BJ (cell line): ENCODE results near the gene ADAMTS12. TPM values are rescaled to one million over a fixed set of nuclear protein-coding genes. Genes with fewer than 3 reads are reported as not detected.

Experiments used
- CTCF ChIA-PET: fragments of 350-600 bp; formaldehyde crosslinking; extraction: SDS; loops from one replicate; lab custom pipeline; 2021; ENCODE audit warnings: antibody characterized with exemption, inconsistent platforms; lab: Yijun Ruan, JAX
- POLR2A ChIA-PET: fragments of 300-600 bp; sonication (Branson Sonifier 250); formaldehyde crosslinking; extraction: SDS; loops from one replicate; lab custom pipeline; 2021; ENCODE audit warnings: antibody characterized with exemption; lab: Charles Lee
- DNase-seq: peaks from one replicate; pipeline ENCODE4 v3.0.0-alpha.2; 2011; ENCODE audit warnings: low read depth
- H3K27me3 ChIP-seq: 2 replicates; pipeline ENCODE4 v1.6.0; 2011; ENCODE audit warnings: low read length; ENCODE audit not compliant: control insufficient read depth, insufficient read depth
- H3K36me3 ChIP-seq: 2 replicates; pipeline ENCODE4 v1.5.1; 2011; ENCODE audit warnings: low read length; ENCODE audit not compliant: control insufficient read depth, insufficient read depth
- H3K4me3 ChIP-seq: 2 replicates; pipeline ENCODE4 v1.5.1; 2011; ENCODE audit warnings: low read depth, mild to moderate bottlenecking, control low read depth, low read length
- polyA plus RNA-seq: library from polyadenylated mRNA; depleted of rRNA; stranded (reverse); fragments of >200 nt; gene quantifications from 2 replicates; pipeline ENCODE4 v1.2.3, GENCODE V29; 2011
- TF ChIP-seq, protein P1 (sequence below): IDR thresholded peaks from 2 replicates; pipeline ENCODE4 v1.5.1; 2011; ENCODE audit warnings: low read depth, mild to moderate bottlenecking, control low read depth, inconsistent platforms, low read length, moderate library complexity; ENCODE audit not compliant: insufficient read depth

Gene ADAMTS12
- polyA plus RNA-seq, 1 experiment, result 25.6 TPM

DNA sequence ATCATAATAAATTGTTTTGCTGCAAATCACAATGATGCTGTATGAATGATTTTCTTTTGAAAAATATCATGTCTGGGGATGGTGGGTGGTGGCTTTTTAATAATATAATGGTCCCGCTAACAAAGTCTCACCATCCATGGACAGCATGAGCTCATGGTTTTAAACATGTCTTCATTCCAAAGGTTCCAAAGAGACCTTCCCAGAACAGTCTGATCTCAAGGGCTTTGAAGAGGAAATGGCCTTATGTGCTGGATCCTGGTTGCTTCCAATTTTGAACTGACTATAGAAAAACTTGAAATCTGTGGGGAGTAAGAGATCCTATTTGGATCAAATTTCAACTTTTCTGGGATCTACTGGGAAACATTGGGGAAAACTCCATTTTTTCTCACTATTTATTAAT, 121.8 kb downstream of the ADAMTS12 start:
- CTCF ChIA-PET, result no interaction called here
- TF ChIP-seq, protein P1, sequence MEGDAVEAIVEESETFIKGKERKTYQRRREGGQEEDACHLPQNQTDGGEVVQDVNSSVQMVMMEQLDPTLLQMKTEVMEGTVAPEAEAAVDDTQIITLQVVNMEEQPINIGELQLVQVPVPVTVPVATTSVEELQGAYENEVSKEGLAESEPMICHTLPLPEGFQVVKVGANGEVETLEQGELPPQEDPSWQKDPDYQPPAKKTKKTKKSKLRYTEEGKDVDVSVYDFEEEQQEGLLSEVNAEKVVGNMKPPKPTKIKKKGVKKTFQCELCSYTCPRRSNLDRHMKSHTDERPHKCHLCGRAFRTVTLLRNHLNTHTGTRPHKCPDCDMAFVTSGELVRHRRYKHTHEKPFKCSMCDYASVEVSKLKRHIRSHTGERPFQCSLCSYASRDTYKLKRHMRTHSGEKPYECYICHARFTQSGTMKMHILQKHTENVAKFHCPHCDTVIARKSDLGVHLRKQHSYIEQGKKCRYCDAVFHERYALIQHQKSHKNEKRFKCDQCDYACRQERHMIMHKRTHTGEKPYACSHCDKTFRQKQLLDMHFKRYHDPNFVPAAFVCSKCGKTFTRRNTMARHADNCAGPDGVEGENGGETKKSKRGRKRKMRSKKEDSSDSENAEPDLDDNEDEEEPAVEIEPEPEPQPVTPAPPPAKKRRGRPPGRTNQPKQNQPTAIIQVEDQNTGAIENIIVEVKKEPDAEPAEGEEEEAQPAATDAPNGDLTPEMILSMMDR, result no peak
- DNase-seq, result no peak
- no peaks in the 10 kb centered on the region for H3K27me3 ChIP-seq
- POLR2A ChIA-PET, result interaction anchor here (0.5 kb wide), 1 partner anchor 155 kb away, joined by 4 read pairs; no protein-coding TSS in a partner anchor
- peaks cover 2% of the 10 kb centered on the region; the same call in 1 of the 2 replicates for H3K36me3 ChIP-seq
- no peak overlapping the region for H3K4me3 ChIP-seq

DNA sequence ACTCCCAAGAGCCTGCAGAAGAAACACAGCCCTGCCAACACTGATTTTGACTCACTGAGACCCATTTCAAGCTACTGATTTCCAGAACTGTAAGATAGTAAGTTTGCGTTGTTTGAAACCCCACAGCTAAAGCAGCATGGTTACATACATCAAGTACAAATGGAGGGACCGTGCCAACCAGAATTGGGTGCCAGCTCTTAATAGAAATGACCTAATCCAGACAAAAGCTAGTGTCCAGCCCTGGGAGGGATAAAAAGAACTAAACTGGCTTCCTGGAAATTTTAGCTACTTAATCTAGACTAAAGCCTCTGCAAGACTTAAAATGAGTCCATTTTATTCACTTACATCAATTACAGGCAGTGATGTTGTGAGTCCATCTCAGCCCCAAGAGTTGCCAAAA, 122.6 kb downstream of the ADAMTS12 start:
- TF ChIP-seq, protein P1, result no peak

DNA sequence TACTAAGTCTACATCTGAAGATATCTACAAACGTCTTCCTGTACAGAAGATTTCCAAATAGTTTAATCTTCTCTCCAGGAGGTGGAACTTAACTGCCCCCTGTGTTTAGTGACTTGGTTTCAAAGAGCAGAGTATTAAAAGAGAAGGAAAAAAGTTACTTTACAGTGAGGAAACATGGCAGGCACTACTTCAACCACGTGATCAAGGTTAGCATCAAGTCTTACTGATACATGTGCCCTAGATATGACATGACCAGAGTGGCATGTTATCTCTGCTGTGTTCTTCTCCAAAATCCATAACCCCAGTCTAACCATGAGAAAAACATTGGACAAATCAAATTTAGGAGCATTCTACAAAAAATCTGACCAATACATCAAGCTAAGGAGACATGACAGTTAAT, 125.8 kb downstream of the ADAMTS12 start:
- H3K4me3 ChIP-seq, result no peak overlapping the region
- DNase-seq, result no peak
- ChIA-PET POLR2A (no interaction called here), CTCF (no interaction called here)
- TF ChIP-seq, protein P1, result no peak
- no peaks in the 10 kb centered on the region for H3K27me3 ChIP-seq
- peaks cover 2% of the 10 kb centered on the region; the same call in 1 of the 2 replicates for H3K36me3 ChIP-seq

More for the DNA sequence above, 122.6 kb downstream of the ADAMTS12 start:
- POLR2A ChIA-PET, result interaction anchor here (0.5 kb wide), 1 partner anchor 154 kb away, joined by 4 read pairs; no protein-coding TSS in a partner anchor
- H3K36me3 ChIP-seq, result peaks cover 2% of the 10 kb centered on the region; the same call in 1 of the 2 replicates
- CTCF ChIA-PET, result no interaction called here
- no peaks in the 10 kb centered on the region for H3K27me3 ChIP-seq
- no peak for DNase-seq
- H3K4me3 ChIP-seq, result no peak overlapping the region

DNA sequence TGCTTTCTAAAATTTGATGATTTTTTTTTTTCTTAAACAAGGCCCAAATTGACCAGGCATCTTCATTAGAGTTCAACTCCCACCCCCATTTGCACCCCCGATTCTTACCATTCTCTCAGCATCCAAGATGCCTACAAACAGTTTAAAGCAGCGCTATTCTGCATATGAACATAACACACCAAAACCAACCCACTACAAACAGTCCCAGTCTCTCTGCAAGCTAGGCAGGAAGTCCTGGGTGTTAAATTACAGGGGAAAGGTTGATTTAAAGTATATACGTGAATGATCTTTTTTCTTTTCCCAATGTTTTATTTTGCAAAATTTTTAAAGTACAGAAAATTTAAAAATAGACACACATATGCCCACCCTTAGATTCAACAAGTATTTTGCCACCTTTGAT, 127.0 kb downstream of the ADAMTS12 start:
- ChIA-PET CTCF (no interaction called here), POLR2A (no interaction called here)
- no peak for DNase-seq
- TF ChIP-seq, protein P1, result no peak
- Histone ChIP-seq H3K27me3 (no peaks in the 10 kb centered on the region), H3K4me3 (no peak overlapping the region), H3K36me3 (peaks cover 2% of the 10 kb centered on the region; the same call in 1 of the 2 replicates)

DNA sequence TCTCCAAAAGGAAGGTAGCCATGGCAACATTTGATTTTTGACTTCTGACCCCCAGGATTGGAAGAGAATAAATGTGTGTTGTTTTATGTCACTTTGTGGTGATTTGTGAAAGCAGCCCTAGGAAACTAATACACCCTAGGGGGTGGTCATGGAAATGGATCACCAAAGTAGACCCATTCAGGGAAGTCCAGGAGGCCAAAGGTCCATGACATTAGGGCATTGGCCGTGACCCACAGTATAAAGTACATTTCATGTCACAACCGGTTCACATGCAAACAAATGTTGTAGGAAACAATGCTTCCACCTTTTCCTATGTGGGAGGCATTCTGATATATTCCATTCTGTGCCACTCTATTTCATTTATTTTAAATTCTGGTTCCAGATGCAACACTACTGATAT, 128.4 kb downstream of the ADAMTS12 start:
- POLR2A ChIA-PET, result no interaction called here
- CTCF ChIA-PET, result no interaction called here
- DNase-seq, result no peak
- H3K36me3 ChIP-seq, result peaks cover 2% of the 10 kb centered on the region; the same call in 1 of the 2 replicates
- H3K4me3 ChIP-seq, result no peak overlapping the region
- H3K27me3 ChIP-seq, result no peaks in the 10 kb centered on the region
- TF ChIP-seq, protein P1, result no peak
